Measurements from ENCODE around the gene CAMK1D. TPM values are rescaled to one million over a fixed set of nuclear protein-coding genes. Genes with fewer than 3 reads are reported as not detected.
"Not testable (repeated sequence)": the region's sequence is repeated elsewhere in the genome, so short reads cannot be mapped to it uniquely, and the experiment has no call there.

Gene CAMK1D
- polyA plus RNA-seq, 2 of the 4 experiments (the other 2 are of a cell fraction) = 6.6 to 12.5 TPM

DNA sequence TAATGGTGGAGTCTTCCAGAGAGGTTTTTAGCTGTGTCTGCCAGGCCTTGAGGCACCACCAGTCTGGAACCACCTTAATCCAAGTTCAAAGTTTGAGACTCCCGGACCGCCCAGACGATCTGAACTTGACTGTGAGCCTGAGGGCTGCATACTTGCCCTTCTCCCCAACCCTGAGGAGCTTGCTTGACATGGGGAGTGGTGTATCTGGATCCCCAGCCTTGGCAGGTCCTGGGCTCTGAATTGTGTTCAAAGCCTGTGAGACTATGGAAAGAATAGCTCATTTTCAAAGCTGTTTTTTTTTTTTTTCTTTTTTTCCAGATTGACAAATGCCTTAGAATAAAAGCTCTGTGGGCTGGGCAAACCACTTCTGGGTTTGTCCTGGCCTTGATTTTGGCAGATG is 22.3 kb upstream of the CAMK1D start:
- Histone ChIP-seq H3K27ac (peak overlapping the region; percentile 67 to 93; a peak in 3 of 6 replicates), H3K4me1 (peaks cover 35% of the 10 kb centered on the region), H3K4me2 (no peak overlapping the region), H3K4me3 (no peak overlapping the region), H3K9me3 (no peaks in the 10 kb centered on the region)
- no peak for FAIRE-seq
- no peak; a peak in 1 of 6 replicates for ATAC-seq
- 96% methylated on average over 3 of the region's 3 CpGs for WGBS (ENCODE audit: missing lambda C conversion rate)
- CTCF ChIA-PET = interaction anchor here (0.7 to 2.7 kb wide), 4 partner anchors 25 to 140 kb away, joined by 3 to 10 read pairs (median 3); no protein-coding TSS in a partner anchor
- POLR2A ChIA-PET = interaction anchor here (0.9 kb wide), 1 partner anchor 28 kb away, joined by 3 read pairs; no protein-coding TSS in a partner anchor
- no peak for DNase-seq (ENCODE audit: low read depth in 1 of 2, low spot score in 1 of 2)
- no peak for TF ChIP-seq MYC (IDR thresholded peaks at IDR 0.05; ENCODE audit: borderline replicate concordance, low read length)
- TF ChIP-seq TFCP2L1 (CRISPR knock-in tag; IDR thresholded peaks at IDR 0.05) = no peak
- no peak for TF ChIP-seq CEBPB (IDR thresholded peaks at IDR 0.05)
- TF ChIP-seq MAFK (IDR thresholded peaks at IDR 0.05; ENCODE audit: partially characterized antibody) = no peak
- no peak for TF ChIP-seq ZSCAN20 (CRISPR knock-in tag; IDR thresholded peaks at IDR 0.05)
- TF ChIP-seq EHMT2 (IDR thresholded peaks at IDR 0.05; ENCODE audit: low read depth) = no peak
- TF ChIP-seq FOSB (CRISPR knock-in tag; IDR thresholded peaks at IDR 0.05) = no peak
- no peak for TF ChIP-seq SREBF2 (IDR thresholded peaks at IDR 0.05)
- no peak for TF ChIP-seq SMC3 (IDR thresholded peaks at IDR 0.05)
- no peak for TF ChIP-seq ZC3H11A (IDR thresholded peaks at IDR 0.05)
- TF ChIP-seq KDM5A (IDR thresholded peaks at IDR 0.05) = no peak
- TF ChIP-seq BHLHE40 (IDR thresholded peaks at IDR 0.05; ENCODE audit: low read depth, low read length) = no peak
- TF ChIP-seq, protein P1, sequence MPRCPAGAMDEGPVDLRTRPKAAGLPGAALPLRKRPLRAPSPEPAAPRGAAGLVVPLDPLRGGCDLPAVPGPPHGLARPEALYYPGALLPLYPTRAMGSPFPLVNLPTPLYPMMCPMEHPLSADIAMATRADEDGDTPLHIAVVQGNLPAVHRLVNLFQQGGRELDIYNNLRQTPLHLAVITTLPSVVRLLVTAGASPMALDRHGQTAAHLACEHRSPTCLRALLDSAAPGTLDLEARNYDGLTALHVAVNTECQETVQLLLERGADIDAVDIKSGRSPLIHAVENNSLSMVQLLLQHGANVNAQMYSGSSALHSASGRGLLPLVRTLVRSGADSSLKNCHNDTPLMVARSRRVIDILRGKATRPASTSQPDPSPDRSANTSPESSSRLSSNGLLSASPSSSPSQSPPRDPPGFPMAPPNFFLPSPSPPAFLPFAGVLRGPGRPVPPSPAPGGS (IDR thresholded peaks at IDR 0.05) = no peak

DNA sequence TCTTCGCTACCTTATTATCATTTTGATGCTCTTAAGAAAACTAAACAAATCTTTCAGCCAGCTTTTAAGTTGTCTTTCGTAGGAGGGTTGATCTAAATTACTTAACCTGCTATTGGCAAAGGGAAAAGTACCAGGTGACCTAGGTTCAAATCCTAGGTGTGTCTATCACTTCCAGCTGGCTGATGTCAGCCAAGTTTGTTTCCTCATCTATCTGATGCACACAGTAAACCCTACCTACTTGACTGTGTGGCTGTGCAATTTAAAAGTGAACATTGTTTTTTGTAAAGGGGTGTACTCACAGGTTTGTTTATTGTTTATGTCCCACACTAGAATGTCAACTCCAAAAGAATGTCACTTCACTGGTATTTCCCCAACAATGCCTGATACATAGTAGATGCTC is 21.9 kb upstream of the CAMK1D start:
- no peak for DNase-seq (ENCODE audit: low read depth in 1 of 2, low spot score in 1 of 2)
- ChIA-PET POLR2A (interaction anchor here (0.9 kb wide), 1 partner anchor 28 kb away, joined by 3 read pairs; no protein-coding TSS in a partner anchor), CTCF (interaction anchor here (0.7 to 2.7 kb wide), 3 partner anchors 25 to 140 kb away, joined by 3 to 10 read pairs (median 3); no protein-coding TSS in a partner anchor)
- no peak for FAIRE-seq
- TF ChIP-seq, protein P2, sequence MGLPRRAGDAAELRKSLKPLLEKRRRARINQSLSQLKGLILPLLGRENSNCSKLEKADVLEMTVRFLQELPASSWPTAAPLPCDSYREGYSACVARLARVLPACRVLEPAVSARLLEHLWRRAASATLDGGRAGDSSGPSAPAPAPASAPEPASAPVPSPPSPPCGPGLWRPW (IDR thresholded peaks at IDR 0.05) = no peak
- TF ChIP-seq, protein P3, sequence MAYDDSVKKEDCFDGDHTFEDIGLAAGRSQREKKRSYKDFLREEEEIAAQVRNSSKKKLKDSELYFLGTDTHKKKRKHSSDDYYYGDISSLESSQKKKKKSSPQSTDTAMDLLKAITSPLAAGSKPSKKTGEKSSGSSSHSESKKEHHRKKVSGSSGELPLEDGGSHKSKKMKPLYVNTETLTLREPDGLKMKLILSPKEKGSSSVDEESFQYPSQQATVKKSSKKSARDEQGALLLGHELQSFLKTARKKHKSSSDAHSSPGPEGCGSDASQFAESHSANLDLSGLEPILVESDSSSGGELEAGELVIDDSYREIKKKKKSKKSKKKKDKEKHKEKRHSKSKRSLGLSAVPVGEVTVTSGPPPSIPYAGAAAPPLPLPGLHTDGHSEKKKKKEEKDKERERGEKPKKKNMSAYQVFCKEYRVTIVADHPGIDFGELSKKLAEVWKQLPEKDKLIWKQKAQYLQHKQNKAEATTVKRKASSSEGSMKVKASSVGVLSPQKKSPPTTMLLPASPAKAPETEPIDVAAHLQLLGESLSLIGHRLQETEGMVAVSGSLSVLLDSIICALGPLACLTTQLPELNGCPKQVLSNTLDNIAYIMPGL (CRISPR knock-in tag; IDR thresholded peaks at IDR 0.05; ENCODE audit: borderline replicate concordance) = no peak
- no peak for TF ChIP-seq HEYL (CRISPR knock-in tag; IDR thresholded peaks at IDR 0.05)
- TF ChIP-seq POLR2A (IDR thresholded peaks at IDR 0.05; ENCODE audit: low read length) = no peak
- TF ChIP-seq CBX2 (IDR thresholded peaks at IDR 0.05; ENCODE audit: borderline replicate concordance, low read depth) = no peak
- TF ChIP-seq, protein P4, sequence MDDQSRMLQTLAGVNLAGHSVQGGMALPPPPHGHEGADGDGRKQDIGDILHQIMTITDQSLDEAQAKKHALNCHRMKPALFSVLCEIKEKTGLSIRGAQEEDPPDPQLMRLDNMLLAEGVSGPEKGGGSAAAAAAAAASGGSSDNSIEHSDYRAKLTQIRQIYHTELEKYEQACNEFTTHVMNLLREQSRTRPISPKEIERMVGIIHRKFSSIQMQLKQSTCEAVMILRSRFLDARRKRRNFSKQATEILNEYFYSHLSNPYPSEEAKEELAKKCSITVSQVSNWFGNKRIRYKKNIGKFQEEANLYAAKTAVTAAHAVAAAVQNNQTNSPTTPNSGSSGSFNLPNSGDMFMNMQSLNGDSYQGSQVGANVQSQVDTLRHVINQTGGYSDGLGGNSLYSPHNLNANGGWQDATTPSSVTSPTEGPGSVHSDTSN (IDR thresholded peaks at IDR 0.05) = no peak
- TF ChIP-seq RAD21 (conservative IDR thresholded peaks at IDR 0.05 in 1 of 2, IDR thresholded peaks at IDR 0.05 in 1 of 2) = no peak
- TF ChIP-seq KDM5A (IDR thresholded peaks at IDR 0.05) = no peak
- Histone ChIP-seq H3K4me1 (peaks cover 39% of the 10 kb centered on the region), H3K4me3 (no peak overlapping the region), H3K27ac (peak overlapping the region; percentile 67 to 93), H3K9me3 (no peaks in the 10 kb centered on the region), H3K4me2 (no peak overlapping the region)
- no peak; a peak in 1 of 6 replicates for ATAC-seq
- WGBS (ENCODE audit: missing lambda C conversion rate) = 85% methylated on average over 2 of the region's 2 CpGs

DNA sequence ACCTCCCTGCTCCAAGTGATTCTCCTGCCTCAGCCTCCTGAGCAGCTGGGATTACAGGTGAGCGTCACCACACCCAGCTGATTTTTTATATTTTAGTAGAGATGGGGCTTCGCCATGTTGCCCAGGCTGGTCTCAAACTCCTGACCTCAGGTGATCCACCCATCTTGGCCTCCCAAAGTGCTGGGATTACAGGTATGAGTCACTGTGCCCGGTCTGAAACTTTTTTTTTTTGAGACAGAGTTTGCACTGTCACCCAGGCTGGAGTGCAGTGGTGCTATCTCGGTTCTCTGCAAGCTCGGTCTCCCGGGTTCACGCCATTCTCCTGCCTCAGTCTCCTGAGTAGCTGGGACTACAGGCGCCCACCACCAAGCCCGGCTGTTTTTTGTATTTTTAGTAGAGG is 21.0 kb upstream of the CAMK1D start:
- H3K4me3 ChIP-seq; FAIRE-seq; POLR2A ChIA-PET; ATAC-seq; DNase-seq (ENCODE audit: low read depth in 1 of 2, low spot score in 1 of 2); H3K9me3 ChIP-seq; H3K4me2 ChIP-seq; TF ChIP-seq FOSL2 (IDR thresholded peaks at IDR 0.05): not testable (repeated sequence)
- CTCF ChIA-PET = interaction anchor here (0.7 to 2.7 kb wide), 4 partner anchors 30 to 328 kb away, joined by 3 to 10 read pairs (median 3); no protein-coding TSS in a partner anchor
- Histone ChIP-seq H3K27ac (peak overlapping the region; percentile 67 to 93), H3K4me1 (peaks cover 47% of the 10 kb centered on the region)
- WGBS (ENCODE audit: missing lambda C conversion rate) = 85% methylated on average over 8 of the region's 9 CpGs
- TF ChIP-seq FOSL2 (CRISPR knock-in tag; IDR thresholded peaks at IDR 0.05) = 0 out of 2 replicates have a peak, but pooled peaks have one; percentile 11
